Cardiac fibroblast (primary cell): ENCODE results near the gene TBC1D32.
"Not testable (repeated sequence)": the region's sequence is repeated elsewhere in the genome, so short reads cannot be mapped to it uniquely, and the experiment has no call there.

Source experiments
- DNase-seq, 2 donors: peaks; one replicate each; pipeline versions ENCODE4 v3.0.0 to v3.0.0-alpha.2; 2010; ENCODE audit warnings: low read depth in 2 of 2
- H3K4me3 ChIP-seq, 2 donors: replicated peaks in 1 of 2; 1 replicate in 1 of 2; 2 replicates in 1 of 2; pipeline ENCODE4 v1.5.1; 2011; ENCODE audit warnings: low read depth in 2 of 2, low read length in 2 of 2, mild to moderate bottlenecking in 2 of 2, moderate library complexity in 1 of 2
- TF ChIP-seq, protein P1 (sequence below): IDR thresholded peaks from one replicate; pipeline ENCODE4 v1.5.1; 2011; ENCODE audit warnings: low read depth, mild to moderate bottlenecking, low read length, inconsistent platforms

The TBC1D32 gene

DNA sequence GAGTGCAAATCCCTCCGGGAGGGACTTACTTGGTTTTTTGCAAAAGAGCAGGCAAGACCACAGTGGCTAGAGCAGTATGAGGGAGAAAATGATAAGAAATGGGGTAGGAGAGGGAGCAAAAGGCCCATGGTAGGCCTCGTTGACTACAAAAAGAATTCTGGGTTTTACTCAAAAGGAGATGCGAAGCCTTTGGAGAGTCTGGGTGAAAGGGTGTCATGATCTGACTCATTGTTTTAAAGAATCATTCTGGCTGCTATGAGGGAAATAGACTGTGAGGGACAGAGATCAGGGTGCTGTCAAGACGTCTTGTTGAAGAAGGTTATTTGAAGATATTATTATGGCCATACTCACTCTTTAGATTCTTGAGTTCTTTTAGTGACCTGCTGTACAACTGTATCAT is 13.0 kb downstream of the TBC1D32 start:
- DNase-seq: no peak

DNA sequence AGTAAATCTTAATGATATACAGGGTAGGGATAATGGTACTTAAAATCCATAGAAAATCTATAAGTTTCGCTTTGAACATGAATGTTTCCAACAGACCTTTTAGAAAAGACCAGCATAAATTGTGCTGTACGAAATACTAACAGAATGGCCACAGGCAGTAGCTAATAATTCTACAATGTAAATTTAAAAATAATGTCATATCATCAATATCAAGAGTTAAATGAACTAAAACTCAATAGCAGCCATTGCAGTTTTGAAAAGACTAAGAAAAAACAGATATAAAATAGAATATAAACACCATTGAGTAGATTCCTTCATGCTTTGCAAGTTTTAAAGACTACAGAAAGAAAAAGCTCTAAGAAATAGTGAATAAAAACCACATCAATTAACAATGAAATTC is 14.7 kb downstream of the TBC1D32 start:
- H3K4me3 ChIP-seq: no peak overlapping the region
- DNase-seq: no peak
- TF ChIP-seq, protein P1, sequence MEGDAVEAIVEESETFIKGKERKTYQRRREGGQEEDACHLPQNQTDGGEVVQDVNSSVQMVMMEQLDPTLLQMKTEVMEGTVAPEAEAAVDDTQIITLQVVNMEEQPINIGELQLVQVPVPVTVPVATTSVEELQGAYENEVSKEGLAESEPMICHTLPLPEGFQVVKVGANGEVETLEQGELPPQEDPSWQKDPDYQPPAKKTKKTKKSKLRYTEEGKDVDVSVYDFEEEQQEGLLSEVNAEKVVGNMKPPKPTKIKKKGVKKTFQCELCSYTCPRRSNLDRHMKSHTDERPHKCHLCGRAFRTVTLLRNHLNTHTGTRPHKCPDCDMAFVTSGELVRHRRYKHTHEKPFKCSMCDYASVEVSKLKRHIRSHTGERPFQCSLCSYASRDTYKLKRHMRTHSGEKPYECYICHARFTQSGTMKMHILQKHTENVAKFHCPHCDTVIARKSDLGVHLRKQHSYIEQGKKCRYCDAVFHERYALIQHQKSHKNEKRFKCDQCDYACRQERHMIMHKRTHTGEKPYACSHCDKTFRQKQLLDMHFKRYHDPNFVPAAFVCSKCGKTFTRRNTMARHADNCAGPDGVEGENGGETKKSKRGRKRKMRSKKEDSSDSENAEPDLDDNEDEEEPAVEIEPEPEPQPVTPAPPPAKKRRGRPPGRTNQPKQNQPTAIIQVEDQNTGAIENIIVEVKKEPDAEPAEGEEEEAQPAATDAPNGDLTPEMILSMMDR: no peak

More for the DNA sequence above, 13.0 kb downstream of the TBC1D32 start:
- H3K4me3 ChIP-seq: no peak overlapping the region
- TF ChIP-seq, protein P1: no peak

DNA sequence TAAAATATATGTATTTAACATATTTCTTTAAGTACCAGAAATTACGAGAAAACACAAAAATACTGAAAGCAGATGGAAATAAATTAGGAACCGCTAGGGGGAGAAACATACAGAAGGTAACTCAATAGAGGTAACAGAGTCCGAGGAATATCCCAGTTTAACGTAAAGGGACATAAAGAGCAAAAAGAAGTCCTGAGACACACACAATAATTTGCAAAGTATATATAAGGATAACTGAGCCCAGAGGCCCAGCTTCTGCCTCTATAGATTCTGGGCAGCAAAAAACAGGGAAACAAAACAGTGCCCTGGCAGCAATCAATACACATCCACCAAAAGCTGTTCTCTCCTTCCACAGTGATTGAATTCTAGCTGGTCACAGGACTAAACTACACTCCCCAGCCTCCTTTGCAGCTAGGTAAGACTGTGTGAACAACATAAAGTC is 15.1 kb downstream of the TBC1D32 start:
- TF ChIP-seq, protein P1: peak; percentile 49
- no peak overlapping the region for H3K4me3 ChIP-seq
- peak; percentile 45 to 60 for DNase-seq

DNA sequence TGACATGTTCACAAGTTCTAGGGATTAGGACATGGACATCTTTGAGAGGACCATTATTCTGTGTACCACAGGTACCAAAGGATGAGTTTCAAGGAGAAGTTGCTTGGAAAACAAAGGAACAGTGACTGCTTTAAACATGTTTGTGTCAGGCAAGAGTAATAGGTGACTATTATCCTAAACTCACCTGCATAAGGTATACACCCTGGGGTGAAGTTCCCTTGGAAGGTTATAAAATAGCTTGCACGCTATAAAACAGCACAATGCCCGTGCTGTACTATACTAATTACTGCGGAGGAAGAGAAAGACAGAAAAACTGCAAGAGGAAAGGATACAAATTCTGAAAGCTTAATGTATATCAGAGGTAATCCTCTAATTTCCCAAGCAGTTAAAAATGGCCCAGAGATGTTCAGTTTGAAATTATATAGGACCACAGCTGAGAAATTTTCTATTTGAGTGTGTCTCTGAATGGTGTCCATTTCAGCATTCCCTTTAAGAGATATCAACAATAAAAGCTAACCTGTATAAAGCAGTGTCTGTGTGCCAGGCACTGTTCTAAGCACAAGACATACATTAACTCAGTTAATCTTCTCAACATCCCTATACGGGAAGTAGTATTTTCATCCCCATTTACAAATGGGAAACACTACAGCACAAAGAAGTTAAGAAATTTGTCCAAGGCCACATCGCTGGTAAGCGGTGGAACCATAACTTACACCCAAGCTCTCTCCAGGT is 19.7 kb downstream of the TBC1D32 start:
- no peak for DNase-seq
- H3K4me3 ChIP-seq: no peak overlapping the region
- TF ChIP-seq, protein P1: no peak

DNA sequence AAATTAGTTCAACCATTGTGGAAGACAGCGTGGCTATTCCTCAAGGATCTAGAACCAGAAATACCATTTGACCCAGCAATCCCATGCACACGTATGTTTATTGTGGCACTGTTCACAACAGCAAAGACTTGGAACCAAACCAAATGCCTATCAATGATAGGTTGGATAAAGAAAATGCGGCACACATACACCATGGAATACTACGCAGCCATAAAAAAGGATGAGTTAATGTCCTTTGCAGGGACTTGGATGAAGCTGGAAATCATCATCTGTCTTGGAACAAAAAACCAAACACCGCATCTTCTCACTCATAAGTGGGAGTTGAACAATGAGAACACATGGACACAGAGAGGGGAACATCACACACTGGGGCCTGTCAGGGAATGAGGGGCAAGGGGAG is 22.5 kb downstream of the TBC1D32 start:
- not testable (repeated sequence) for DNase-seq, H3K4me3 ChIP-seq

DNA sequence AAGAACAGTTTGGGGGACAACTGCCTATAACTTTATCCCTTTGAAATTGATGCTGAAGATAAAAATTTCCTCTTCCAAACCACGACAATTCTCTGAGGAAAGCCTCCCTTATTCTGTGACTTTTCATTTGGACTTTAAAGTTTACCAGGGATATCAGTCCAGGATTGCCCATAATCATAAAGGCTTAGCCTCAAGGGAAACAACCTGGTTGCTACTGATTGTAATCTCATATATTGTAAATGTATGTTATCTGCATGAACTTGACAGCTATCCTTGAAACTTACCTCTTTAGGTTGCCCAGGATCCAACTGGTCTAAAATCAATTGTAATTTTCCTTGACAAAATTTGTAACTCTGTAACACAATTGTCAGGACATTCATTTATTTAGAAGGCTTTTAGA is 23.8 kb downstream of the TBC1D32 start:
- TF ChIP-seq, protein P1: no peak
- no peak overlapping the region for H3K4me3 ChIP-seq
- no peak for DNase-seq

DNA sequence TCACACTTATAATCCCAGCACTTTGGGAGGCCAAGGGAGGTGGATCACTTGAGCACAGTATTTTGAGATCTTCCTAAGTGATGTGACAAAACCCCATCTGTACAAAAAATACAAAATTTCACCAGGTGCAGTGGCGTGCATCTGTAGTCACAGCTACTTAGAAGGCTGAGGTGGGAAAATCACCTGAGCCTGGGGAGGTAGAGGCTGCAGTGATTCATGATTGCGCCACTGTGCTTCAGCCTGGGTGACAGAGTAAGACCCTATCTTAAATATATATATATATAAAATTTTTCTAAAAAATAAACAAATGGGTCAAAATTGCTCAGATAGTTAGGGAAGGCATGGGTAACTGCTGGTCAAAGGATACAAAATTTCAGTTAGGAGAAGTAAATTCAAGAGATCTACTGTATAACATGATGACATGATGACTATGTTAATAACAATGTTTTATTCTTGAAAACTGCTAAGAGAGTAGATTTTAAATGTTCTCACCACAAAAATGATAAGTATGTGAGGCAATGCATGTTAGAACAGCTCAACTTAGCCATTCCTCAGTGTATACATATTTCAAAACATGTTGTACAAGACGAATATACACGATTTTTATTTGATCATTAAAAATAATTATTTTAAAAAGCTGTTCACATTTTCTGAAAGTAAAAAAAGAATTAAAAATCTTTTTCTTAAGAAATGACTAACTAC is 24.4 kb downstream of the TBC1D32 start:
- TF ChIP-seq, protein P1: no peak
- DNase-seq: peak; percentile 60 to 80

More for the DNA sequence above, 24.4 kb downstream of the TBC1D32 start:
- no peak overlapping the region for H3K4me3 ChIP-seq
